Activated CD8-positive, alpha-beta memory T cell treated with anti-CD3 and anti-CD28 coated beads for 36 hours (primary cell): Measurements from ENCODE around the gene SRSF5. TPM values are rescaled to one million over a fixed set of nuclear protein-coding genes. Genes with fewer than 3 reads are reported as not detected.

Source experiments
- CTCF ChIA-PET: fragments of 350-600 bp; sonication (Branson Sonifier 250); formaldehyde crosslinking; loops from one replicate; lab custom pipeline; 2021; ENCODE audit warnings: antibody characterized with exemption; lab: Charles Lee
- POLR2A ChIA-PET: fragments of 350-600 bp; sonication (Branson Sonifier 250); formaldehyde crosslinking; loops from one replicate; lab custom pipeline; 2021; ENCODE audit warnings: antibody characterized with exemption; lab: Charles Lee
- total RNA-seq, 2 experiments: library from RNA; stranded (reverse); gene quantifications; one replicate each; pipeline ENCODE4 v1.2.3, GENCODE V29; 2021

SRSF5 gene
- total RNA-seq, 2 experiments from 2014 or later: 255 to 262 TPM

DNA sequence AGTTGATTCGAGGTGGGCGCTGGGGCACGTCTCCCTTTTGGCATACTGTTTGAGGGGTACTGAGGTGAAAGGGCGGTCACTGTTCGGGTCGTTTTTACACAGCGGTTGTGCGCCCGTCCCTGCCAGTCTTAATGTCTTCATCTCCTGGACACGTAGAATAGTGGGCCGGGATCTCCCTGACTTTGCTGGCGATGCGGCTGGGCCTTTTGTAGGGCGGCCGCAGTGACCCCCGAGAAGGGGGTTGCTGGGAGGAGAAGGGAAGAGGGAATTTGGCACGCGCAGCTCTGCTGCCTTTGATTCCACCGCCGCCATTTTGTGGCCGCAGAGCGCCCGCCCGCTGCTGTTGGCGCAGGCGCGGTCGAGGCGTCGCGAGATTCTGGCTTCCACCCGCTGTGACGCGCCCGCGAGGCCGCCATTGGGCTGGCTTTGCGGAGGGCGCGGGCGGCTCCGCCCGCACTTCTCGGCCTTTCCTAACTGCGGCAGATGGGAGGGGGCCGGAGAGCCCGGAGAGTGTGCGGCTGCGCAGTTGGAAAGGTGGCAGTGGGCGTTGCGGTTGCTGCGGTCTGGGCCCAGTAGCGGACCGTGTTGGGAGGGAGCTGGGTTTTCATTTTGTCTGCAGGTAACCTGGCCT lies 542 bp downstream of the SRSF5 start:
- CTCF ChIA-PET: interaction anchor here (1.4 kb wide), 1 partner anchor 10 kb away, joined by 3 read pairs; no protein-coding TSS in a partner anchor
- POLR2A ChIA-PET: interaction anchor here (0.6 to 1.5 kb wide), 4 partner anchors 13 to 155 kb away, joined by 3 to 7 read pairs (median 4); no protein-coding TSS in a partner anchor

DNA sequence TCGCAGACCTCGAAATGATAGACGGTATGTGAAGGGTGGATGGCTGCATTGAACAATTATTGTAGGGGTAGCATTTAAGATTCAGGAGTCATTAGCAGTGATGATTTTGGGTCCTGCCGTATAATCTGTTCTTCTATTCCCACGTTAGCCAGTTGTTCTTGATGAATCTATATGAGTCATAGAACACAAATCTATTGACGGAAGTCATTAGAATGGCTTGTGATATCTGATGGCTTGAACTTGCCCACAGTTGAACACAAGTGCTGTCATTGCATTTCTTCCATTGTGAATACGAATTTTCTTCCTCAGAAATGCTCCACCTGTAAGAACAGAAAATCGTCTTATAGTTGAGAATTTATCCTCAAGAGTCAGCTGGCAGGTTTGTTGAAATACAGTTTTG lies 1.9 kb downstream of the SRSF5 start:
- POLR2A ChIA-PET: no interaction called here

DNA sequence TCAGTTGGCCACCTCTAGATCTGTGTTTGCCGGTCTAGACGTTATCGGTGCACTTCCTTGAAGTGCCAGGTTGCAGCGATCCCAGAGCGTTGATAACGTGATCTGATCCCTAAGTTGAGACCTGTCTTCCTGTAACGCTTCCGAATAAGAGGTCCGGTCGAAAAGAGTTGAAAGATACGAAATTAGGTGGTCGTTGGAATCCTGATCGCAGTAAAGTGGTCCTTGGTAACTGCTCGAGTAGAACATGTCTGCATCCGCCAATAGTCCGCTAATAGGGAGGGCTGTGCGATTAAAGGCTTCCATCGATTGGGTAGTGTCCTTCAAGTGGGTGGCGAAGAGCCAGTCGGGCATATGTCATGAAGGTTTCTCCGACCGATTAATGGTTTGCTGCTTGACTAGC lies 2.7 kb downstream of the SRSF5 start:
- POLR2A ChIA-PET: no interaction called here
- CTCF ChIA-PET: no interaction called here

More for the DNA sequence above, 1.9 kb downstream of the SRSF5 start:
- CTCF ChIA-PET: interaction anchor here (1.4 kb wide), 1 partner anchor 8 kb away, joined by 3 read pairs; no protein-coding TSS in a partner anchor

DNA sequence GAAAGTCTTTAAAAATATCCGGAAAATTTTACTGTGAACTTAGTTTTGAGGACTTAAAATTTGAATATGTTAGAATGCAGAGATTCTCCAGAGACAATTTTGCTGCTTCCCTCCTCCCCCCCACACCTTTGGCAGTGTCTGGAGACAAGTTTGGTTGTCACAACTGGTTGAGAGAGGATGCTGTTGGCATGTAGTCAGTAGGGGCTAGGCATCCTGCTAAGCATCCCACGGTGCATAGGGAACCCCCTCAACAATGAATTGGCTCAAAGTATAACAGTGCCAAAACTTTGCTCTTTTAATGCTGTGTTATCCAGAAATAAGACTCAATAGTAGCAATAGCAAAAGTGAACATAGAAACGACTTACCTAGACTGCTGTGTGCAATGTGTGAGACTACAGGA lies 3.6 kb downstream of the SRSF5 start:
- ChIA-PET CTCF (no interaction called here), POLR2A (no interaction called here)

DNA sequence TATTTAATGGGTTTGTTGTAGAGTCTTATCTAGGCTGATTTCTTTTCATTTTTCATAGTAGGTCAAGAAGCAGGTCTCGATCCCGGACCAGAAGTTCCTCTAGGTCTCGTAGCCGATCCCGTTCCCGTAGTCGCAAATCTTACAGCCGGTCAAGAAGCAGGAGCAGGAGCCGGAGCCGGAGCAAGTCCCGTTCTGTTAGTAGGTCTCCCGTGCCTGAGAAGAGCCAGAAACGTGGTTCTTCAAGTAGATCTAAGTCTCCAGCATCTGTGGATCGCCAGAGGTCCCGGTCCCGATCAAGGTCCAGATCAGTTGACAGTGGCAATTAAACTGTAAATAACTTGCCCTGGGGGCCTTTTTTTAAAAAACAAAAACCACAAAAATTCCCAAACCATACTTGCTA lies 4.2 kb downstream of the SRSF5 start:
- ChIA-PET CTCF (no interaction called here), POLR2A (no interaction called here)

DNA sequence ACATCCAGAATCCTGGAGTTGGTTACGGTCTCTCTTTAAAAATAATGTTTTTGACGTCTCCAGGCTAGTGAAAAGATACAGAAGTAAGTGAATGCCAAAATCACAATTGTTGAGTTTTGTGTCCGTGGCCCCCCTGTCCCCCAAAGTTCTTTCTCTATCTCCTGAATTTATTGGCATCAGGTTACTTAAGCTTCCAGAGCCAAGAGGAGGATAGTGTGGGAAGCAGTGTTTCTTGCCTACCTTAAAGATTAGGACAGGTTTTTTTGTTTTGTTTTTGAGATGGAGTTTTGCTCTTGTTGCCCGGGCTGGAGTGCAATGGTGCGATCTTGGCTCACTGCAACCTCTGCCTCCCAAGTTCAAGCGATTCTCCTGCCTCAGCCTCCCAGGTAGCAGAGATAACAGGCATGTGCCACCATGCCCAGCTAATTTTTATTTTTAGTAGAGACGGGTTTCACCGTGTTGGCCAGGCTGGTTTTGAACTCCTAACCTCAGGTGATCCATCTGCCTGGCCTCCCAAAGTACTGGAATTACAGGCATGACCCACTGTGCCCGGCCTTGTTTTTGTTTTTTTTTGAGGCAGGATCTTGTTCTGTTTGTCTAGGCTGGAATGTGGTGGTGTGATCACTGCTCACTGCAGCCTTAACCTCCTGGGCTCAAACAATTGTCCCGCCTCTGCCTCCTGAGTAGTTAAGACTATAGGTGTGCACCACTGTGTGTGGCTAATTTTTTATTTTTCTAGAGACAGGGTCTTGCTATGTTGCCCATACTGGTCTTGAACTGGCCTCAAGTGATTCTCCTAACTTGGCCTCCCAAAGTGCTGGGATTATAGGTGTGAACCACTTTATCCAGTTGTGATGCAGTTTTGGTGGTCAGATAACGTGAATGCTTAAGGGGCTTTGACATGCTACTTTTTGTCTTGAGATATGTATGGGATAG lies 5.4 kb downstream of the SRSF5 start:
- CTCF ChIA-PET: no interaction called here
- POLR2A ChIA-PET: no interaction called here

DNA sequence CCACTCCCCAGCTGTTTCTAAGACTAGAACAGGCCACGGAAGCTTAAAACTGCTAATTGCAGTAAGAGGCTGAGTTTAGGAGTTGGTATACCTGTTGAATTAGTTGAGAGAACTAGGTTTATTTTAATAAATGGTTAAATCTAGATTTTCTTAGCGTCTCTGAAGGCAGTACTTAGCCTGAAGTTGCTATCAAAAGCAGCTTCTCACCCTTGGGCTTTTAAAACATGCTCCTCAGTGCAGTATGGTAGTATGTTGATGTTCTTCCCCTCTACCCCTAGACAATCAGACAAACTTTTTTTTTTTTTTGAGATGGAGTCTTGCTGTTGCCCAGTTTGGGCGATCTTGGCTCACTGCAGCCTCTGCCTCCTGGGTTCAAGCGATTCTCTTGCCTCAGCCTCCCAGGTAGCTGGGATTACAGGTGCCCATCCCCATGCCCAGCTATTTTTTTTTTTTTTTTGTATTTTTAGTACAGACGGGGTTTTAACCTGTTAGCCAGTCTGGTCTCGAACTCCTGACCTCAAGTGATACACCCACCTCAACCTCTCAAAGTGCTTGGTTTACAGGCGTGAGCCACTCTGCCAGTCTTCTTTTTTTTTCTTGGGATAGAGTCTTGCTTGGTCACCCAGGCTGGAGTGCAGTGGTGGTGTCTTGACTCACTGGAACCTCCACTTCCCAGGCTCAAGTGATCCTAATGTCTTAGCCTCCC lies 6.8 kb downstream of the SRSF5 start:
- ChIA-PET CTCF (interaction anchor here (1.2 kb wide), 1 partner anchor 44 kb away, joined by 4 read pairs; no protein-coding TSS in a partner anchor), POLR2A (interaction anchor here (0.6 to 1.0 kb wide), 3 partner anchors 10 to 520 kb away, joined by 3 to 4 read pairs (median 4); no protein-coding TSS in a partner anchor)

DNA sequence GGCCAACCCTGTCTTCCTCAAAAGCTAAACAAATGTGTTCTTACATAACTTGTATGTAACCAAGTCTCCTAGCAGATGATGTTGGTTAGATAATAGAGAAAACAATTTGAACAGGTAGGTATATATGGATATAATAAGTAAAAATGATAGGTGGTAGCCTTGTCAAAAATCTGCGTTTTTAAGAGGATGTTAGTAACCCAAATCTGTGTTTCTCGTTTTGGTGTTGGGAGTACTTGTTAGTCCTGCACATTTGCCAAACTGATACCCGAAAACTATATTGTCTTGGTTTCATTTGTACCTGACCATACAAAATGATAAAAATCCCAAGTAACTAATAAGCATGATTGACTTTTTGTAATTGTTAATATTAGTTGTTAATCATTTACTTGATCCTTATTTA lies 8.1 kb downstream of the SRSF5 start:
- ChIA-PET CTCF (interaction anchor here (0.6 to 1.2 kb wide), 2 partner anchors 43 to 374 kb away, joined by 3 to 4 read pairs; no protein-coding TSS in a partner anchor), POLR2A (no interaction called here)

DNA sequence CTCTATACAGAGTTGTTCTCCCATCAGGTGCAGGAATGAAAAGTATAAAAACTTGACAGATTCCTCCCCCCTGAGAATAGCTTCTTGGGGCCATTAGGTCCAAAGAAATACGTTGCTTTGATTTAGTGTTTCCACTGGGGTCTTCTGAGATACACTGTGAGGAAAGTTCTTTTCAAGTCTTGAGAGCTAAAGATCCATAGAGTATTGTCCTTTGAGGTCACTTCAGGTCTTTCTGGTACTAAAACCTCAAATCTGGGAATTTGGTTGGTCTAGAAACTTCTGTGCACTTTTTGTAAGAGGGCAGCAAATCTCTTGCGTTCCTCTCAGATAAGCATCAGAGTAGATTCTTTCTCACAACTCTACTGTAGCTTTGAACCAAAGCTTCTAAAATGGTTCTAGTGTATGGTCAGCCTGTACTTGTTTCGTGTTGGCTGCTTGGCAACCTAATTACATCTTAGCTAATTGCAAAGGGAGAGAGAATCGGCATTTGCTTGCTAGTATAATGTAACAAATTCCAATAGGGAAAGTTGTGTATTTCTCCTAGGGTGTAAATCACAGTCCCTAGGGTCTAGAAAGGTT lies 10.0 kb downstream of the SRSF5 start:
- POLR2A ChIA-PET: no interaction called here
- CTCF ChIA-PET: interaction anchor here (1.3 kb wide), 1 partner anchor 9 kb away, joined by 3 read pairs; no protein-coding TSS in a partner anchor

DNA sequence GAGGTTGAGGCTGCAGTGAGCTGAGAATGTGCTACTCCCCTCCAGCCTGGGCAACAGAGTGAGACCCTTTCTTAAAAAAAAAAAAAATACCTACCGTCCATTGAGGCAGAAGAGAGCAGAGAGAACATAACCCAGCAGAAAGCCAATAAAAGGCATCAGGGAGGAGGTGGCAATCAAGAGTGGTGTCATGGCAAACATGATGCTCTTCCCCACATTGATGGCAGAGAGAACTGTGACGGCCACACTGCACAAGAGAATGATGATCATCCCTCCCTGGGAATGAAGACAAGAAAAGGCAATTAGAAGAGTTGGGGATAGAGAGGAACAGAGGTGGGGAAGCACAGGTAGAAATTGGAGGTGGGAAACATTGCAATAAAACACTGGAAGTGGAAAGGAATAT lies 12.1 kb downstream of the SRSF5 start:
- CTCF ChIA-PET: no interaction called here
- POLR2A ChIA-PET: no interaction called here

DNA sequence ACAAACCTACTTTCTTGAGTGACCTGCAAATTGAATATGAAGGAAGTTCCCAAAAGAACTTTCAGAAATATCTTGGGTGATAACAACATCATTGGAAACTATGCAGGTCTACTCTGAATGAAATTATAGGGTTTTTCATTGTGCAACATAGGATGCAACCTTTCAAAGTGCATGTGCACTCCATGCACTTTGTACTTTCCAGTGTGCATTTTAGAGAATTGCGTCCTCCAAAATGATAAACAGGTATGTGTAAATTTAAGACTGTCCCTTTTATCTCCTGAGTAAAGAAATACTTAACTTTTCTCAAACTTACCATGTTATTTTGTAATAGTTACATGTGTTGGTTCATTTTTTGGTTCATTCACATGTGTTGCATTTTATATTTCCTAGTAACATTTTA lies 13.2 kb downstream of the SRSF5 start:
- ChIA-PET POLR2A (interaction anchor here (1.4 kb wide), 1 partner anchor 13 kb away, joined by 5 read pairs; the partner anchor contains the start of gene SRSF5), CTCF (no interaction called here)

DNA sequence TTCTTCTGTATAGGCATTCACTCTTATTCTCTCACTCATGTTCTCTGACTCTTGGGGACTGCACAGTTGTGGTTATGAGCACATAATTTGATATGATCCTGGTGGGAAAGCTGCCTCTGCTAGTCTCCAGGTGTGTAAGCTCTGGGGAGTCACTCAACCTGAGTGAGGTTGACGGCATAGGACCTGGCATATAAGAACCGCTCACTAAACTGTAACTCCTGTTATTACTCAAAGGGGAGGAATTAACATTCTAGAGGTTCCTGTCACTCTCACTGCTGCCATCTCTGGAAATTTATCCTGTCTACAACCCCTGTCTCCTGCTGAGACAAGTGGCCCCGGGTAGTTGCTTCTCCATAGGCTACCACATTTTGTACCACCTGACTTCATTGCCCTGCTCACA lies 14.0 kb downstream of the SRSF5 start:
- ChIA-PET POLR2A (interaction anchor here (1.4 kb wide), 1 partner anchor 14 kb away, joined by 5 read pairs; the partner anchor contains the start of gene SRSF5), CTCF (no interaction called here)

DNA sequence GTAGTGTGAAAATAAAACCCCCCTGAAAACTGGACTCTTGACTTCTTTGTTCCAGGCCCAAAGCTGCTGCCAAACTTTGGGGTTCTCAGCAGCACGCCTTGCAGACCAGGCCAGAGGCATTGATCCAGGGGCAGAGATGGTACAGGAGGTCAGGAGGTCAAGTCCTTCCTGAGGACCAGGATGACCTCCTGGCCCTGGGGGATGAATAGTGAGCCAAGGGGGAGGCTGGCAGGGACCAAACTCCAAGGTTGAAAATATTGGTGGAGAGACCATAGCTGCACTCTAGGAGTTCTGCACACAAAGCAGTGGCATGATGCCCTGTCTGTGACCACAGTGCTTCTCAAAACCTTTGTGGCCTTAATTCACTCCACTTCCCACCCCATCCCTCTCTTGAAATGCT lies 18.0 kb downstream of the SRSF5 start:
- ChIA-PET POLR2A (no interaction called here), CTCF (no interaction called here)

DNA sequence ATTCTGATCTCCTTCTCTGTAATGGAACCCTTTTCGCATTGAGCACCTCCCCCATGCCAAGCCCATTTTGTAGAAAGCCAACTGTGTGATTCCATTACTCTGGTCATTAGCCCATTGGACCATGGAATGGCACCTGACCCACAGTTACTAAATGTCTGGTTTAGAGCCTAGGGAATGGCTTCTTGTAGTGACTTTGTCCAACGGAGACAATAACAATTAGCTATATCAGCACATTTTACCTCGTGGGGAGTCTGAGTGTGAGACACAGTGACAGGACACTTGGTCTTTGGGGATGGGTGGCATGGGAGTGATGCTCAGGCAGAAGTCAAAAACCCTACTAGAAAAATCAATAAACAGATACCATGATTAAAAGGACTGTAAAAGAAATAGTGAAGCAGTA lies 19.7 kb downstream of the SRSF5 start:
- POLR2A ChIA-PET: no interaction called here
- CTCF ChIA-PET: no interaction called here

DNA sequence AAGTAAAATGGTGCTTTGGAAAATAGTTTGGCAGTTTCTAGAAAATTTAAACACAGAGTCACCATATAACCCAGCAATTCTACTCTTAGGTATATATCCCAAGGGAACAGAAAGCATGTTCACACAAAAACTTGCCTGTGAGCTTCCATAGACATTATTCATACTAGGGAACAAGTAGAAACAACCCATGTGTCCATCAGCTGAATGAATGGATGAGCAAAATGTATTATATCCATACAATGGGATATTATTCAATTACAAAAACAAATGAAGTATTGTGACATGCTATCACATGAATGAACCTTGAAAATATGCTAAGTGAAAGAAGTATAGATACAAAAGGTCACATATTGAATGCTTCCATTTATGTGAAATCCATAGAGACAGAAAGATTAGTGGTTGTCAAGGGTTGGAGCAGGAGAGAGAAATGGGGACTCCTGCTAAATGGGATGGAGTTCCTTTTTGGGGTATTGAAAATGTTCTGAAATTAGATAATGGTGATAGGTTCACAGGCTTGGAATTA lies 22.2 kb downstream of the SRSF5 start:
- ChIA-PET POLR2A (no interaction called here), CTCF (no interaction called here)

DNA sequence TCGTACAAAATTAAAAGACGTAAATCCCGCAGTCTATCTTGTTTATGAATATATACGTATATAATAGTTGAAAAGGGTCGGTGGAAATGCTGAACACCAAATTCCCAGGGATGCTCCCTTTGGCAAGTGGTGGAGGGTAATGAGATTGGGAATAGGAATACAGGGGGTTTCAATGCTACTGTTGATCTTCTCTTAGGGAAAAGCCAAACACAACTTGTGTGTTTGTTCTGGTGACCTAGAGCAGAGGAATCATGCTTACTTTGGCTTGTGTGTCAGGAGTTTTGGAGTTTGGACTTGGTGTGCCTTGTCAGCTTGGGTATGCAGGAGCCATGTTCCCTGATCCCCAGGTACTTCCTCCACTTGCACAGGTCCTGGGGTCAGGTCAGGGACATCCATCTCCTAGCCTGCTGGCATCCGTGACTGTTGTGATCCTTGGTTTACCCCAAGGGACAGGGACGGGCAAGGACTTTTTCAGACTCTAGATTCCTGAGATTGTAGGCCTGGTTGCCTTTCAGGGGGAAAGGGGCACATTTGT lies 26.0 kb downstream of the SRSF5 start:
- ChIA-PET CTCF (no interaction called here), POLR2A (no interaction called here)

DNA sequence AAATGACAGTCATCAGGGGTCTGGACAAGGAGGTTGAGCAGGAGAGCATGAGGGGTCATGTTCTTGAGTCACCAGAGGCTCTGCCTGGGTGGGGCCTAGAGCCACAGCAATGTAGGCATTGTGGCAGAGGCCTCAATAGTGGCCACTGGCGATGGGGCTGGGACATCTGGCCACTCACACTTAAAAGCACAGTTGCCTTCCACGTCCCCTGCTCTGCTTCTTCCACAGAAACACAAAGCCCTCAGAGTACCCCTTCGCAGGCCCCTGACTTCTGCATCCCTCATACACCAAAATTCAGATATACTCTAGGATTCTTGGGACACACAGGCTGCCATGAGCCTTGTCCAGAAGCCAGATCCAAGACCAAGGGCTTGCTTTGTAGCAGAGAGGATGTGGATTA lies 27.8 kb downstream of the SRSF5 start:
- ChIA-PET POLR2A (no interaction called here), CTCF (no interaction called here)

DNA sequence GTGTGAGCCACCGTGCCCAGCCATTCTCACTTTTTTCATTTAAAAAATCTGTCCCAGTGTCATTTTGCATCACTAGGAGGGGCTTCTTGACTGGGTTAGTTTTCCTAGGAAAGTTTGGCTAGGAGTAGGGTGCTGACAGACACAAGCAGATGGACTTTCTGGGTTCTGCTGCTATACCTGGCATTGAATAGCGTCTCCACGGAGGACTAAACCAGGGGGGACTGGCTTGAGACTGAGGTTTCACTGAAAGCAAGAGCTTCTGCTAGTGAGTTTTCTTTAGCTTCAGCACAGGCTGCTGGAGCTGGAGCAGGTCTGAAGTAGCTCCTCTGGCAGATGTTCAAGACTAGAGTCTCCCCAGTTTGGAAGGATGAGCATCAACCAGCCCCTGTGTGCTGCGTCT lies 28.7 kb downstream of the SRSF5 start:
- CTCF ChIA-PET: interaction anchor here (0.7 kb wide), 1 partner anchor 210 kb away, joined by 3 read pairs; no protein-coding TSS in a partner anchor
- POLR2A ChIA-PET: no interaction called here
